Astrocyte (in vitro differentiated cells and primary cell): ENCODE measurements around the gene GCNT1.

Source experiments
- CTCF ChIP-seq: IDR thresholded peaks from 2 replicates; pipeline ENCODE4 v1.5.1; 2011; ENCODE audit warnings: low read depth, mild to moderate bottlenecking, inconsistent platforms, low read length, moderate library complexity; ENCODE audit not compliant: insufficient read depth
- EZH2 ChIP-seq: IDR thresholded peaks from 2 replicates; pipeline ENCODE4 v1.6.1; 2012; ENCODE audit warnings: mild to moderate bottlenecking, low read length, inconsistent platforms; ENCODE audit not compliant: insufficient read depth

DNA sequence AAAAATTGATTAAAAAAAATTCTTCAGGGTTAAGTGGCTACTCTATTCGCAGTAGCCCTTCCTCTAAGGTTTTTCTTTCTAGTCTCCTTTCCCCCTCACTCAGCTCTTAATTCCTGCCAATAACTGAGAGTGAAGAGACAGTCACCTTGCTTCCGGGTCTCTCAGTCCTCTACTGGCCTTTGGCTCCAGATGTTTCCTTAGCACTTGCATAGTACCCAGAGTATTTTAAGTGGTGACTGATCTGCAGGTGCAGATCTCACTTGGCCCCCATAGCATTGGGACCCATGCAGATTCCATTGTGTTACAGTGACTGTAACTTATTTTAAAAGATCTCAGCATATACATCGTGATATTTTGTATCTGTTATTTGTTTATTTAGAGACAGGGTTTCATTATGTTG is 66.2 kb downstream of the GCNT1 start:
- TF ChIP-seq CTCF: no peak
- TF ChIP-seq EZH2: no peak
